ENCODE data around the gene ST3GAL2.
"Not testable (repeated sequence)": the region's sequence is repeated elsewhere in the genome, so short reads cannot be mapped to it uniquely, and the experiment has no call there.

Gene ST3GAL2

GRCh38 chr16:70345840-70346239 lies 93.1 kb downstream of the ST3GAL2 start:
- DNase-seq (ENCODE audit: low read depth in 4 of 4, low spot score in 1 of 4), result no peak

DNA sequence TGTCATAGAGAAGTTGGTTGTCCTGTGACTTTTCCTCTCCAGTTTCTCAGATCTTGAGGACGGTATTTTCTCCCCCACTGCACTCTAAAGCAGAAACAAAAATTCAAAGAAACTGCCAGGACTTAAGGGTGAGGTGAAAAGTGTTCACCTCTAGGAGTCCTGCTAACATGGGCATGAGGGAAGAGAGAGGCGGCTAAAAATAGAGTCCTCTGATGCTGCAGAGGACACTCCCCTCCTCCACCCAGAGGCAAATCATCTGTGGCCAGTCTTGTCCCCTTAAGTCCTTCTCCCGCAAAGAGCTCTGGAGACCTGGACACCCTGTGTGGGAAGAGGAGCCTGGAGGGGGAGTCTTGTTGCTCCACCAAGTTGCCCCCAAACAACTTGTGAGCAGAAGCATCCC lies 96.9 kb downstream of the ST3GAL2 start:
- no peak for DNase-seq (ENCODE audit: low read depth in 4 of 4, low spot score in 1 of 4)

- no peak for DNase-seq (ENCODE audit: low read depth in 4 of 4, low spot score in 1 of 4)
Measured at GRCh38 chr16:70341600-70341999, 97.3 kb downstream of the ST3GAL2 start.

GRCh38 chr16:70337814-70338213 lies 101.1 kb downstream of the ST3GAL2 start:
- no peak for DNase-seq (ENCODE audit: low read depth in 4 of 4, low spot score in 1 of 4)

DNA sequence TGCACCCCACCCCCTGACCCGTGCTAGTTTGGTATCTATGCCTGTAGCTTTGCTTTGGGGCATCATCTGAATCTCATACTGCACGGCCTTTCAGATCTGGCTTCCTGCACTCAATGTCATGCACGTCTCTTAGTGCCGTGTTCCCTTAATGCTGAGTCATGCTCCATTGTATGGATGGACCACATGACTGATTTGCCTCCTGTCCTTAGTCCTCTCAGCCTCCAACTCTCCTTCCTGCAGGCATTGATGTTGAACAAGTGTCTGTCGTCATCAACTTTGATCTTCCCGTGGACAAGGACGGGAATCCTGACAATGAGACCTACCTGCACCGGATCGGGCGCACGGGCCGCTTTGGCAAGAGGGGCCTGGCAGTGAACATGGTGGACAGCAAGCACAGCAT lies 106.2 kb downstream of the ST3GAL2 start:
- not testable (repeated sequence) for DNase-seq (ENCODE audit: low read depth in 4 of 4, low spot score in 1 of 4)

GRCh38 chr16:70331588-70332358 lies 107.1 kb downstream of the ST3GAL2 start:
- no peak for DNase-seq (ENCODE audit: low read depth in 4 of 4, low spot score in 1 of 4)

GRCh38 chr16:70331091-70331490 lies 107.8 kb downstream of the ST3GAL2 start:
- no peak for DNase-seq (ENCODE audit: low read depth in 4 of 4, low spot score in 1 of 4)
